ENCODE measurements around the gene RBM23. TPM values are rescaled to one million over a fixed set of nuclear protein-coding genes. Genes with fewer than 3 reads are reported as not detected.

RBM23 gene
- total and polyA plus RNA-seq, 10 of the 15 experiments (the other 5 are each of a cell fraction or from before 2014, with no cell fraction given) = 54.0 to 72.6 (median 61.3) TPM

DNA sequence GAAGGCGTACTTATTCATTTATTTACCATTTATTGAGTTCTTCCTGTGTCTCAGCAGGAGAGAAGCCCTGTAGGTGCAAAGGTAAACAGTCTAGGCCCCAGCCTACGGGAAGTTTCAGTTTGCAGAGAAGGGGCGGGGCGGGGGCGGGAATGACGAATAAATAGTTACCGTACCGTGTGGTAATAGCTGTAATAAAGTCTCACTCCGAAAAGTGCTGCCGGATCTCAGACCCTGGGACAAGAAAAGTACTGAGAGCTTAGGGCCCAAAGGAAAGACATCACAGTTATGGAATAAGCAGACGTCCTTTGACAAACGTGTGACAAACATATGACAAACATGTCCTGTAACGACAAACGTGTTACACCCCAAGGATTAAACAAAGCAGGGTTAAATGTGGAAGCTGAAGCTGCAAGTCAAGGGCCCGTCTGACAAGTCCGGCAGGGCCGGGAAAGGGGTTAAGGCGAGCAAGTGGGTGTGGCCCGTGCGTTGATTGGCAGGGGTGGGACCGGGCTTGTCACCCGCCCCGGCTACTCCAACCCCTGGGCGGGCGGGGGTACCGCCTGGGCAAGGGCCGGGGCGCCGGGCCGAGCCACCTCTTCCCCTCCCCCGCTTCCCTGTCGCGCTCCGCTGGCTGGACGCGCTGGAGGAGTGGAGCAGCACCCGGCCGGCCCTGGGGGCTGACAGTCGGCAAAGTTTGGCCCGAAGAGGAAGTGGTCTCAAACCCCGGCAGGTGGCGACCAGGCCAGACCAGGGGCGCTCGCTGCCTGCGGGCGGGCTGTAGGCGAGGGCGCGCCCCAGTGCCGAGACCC is 47.5 kb downstream of the RBM23 start, which contains the start of gene LRP10 (continued):
- TF ChIP-seq, protein P1, sequence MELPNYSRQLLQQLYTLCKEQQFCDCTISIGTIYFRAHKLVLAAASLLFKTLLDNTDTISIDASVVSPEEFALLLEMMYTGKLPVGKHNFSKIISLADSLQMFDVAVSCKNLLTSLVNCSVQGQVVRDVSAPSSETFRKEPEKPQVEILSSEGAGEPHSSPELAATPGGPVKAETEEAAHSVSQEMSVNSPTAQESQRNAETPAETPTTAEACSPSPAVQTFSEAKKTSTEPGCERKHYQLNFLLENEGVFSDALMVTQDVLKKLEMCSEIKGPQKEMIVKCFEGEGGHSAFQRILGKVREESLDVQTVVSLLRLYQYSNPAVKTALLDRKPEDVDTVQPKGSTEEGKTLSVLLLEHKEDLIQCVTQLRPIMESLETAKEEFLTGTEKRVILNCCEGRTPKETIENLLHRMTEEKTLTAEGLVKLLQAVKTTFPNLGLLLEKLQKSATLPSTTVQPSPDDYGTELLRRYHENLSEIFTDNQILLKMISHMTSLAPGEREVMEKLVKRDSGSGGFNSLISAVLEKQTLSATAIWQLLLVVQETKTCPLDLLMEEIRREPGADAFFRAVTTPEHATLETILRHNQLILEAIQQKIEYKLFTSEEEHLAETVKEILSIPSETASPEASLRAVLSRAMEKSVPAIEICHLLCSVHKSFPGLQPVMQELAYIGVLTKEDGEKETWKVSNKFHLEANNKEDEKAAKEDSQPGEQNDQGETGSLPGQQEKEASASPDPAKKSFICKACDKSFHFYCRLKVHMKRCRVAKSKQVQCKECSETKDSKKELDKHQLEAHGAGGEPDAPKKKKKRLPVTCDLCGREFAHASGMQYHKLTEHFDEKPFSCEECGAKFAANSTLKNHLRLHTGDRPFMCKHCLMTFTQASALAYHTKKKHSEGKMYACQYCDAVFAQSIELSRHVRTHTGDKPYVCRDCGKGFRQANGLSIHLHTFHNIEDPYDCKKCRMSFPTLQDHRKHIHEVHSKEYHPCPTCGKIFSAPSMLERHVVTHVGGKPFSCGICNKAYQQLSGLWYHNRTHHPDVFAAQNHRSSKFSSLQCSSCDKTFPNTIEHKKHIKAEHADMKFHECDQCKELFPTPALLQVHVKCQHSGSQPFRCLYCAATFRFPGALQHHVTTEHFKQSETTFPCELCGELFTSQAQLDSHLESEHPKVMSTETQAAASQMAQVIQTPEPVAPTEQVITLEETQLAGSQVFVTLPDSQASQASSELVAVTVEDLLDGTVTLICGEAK (IDR thresholded peaks at IDR 0.05; ENCODE audit: borderline replicate concordance) = no peak
- no peak for TF ChIP-seq MYC (IDR thresholded peaks at IDR 0.05; ENCODE audit: insufficient read depth, insufficient read length, insufficient replicate concordance, low read length, severe bottlenecking)
- TF ChIP-seq DPF2 (IDR thresholded peaks at IDR 0.05) = peak; percentile 98
- TF ChIP-seq, protein P2, sequence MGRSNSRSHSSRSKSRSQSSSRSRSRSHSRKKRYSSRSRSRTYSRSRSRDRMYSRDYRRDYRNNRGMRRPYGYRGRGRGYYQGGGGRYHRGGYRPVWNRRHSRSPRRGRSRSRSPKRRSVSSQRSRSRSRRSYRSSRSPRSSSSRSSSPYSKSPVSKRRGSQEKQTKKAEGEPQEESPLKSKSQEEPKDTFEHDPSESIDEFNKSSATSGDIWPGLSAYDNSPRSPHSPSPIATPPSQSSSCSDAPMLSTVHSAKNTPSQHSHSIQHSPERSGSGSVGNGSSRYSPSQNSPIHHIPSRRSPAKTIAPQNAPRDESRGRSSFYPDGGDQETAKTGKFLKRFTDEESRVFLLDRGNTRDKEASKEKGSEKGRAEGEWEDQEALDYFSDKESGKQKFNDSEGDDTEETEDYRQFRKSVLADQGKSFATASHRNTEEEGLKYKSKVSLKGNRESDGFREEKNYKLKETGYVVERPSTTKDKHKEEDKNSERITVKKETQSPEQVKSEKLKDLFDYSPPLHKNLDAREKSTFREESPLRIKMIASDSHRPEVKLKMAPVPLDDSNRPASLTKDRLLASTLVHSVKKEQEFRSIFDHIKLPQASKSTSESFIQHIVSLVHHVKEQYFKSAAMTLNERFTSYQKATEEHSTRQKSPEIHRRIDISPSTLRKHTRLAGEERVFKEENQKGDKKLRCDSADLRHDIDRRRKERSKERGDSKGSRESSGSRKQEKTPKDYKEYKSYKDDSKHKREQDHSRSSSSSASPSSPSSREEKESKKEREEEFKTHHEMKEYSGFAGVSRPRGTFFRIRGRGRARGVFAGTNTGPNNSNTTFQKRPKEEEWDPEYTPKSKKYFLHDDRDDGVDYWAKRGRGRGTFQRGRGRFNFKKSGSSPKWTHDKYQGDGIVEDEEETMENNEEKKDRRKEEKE (IDR thresholded peaks at IDR 0.05) = no peak
- no peak for TF ChIP-seq STAT1 (conservative IDR thresholded peaks at IDR 0.05)
- TF ChIP-seq TCF3 (IDR thresholded peaks at IDR 0.05; ENCODE audit: borderline replicate concordance, insufficient read depth, low read depth, low read length) = peak; percentile 69; the same call in 1 of the 2 replicates
- TF ChIP-seq RAD21 (IDR thresholded peaks at IDR 0.05; ENCODE audit: insufficient read depth, low read depth, low read length) = no peak
- TF ChIP-seq, protein P3, sequence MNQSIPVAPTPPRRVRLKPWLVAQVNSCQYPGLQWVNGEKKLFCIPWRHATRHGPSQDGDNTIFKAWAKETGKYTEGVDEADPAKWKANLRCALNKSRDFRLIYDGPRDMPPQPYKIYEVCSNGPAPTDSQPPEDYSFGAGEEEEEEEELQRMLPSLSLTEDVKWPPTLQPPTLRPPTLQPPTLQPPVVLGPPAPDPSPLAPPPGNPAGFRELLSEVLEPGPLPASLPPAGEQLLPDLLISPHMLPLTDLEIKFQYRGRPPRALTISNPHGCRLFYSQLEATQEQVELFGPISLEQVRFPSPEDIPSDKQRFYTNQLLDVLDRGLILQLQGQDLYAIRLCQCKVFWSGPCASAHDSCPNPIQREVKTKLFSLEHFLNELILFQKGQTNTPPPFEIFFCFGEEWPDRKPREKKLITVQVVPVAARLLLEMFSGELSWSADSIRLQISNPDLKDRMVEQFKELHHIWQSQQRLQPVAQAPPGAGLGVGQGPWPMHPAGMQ (IDR thresholded peaks at IDR 0.05; ENCODE audit: borderline replicate concordance) = no peak
- TF ChIP-seq NFYA (IDR thresholded peaks at IDR 0.05; ENCODE audit: borderline replicate concordance, low read depth, low read length) = no peak
- TF ChIP-seq NFIC (IDR thresholded peaks at IDR 0.05; ENCODE audit: low read depth, low read length) = no peak; the same call in 1 of the 2 replicates
- peak; percentile 58 for TF ChIP-seq SMAD1 (IDR thresholded peaks at IDR 0.05; ENCODE audit: low read depth, partially characterized antibody)
- TF ChIP-seq CREM (IDR thresholded peaks at IDR 0.05; ENCODE audit: low read depth) = no peak; the same call in 1 of the 2 replicates
- TF ChIP-seq KAT2A (conservative IDR thresholded peaks at IDR 0.05; ENCODE audit: control insufficient read depth, low read depth, low read length) = no peak
- TF ChIP-seq BACH1 (IDR thresholded peaks at IDR 0.05; ENCODE audit: borderline replicate concordance) = peak; percentile 65; the same call in 1 of the 2 replicates
- TF ChIP-seq SMAD5 (IDR thresholded peaks at IDR 0.05; ENCODE audit: low read depth) = no peak; the same call in 1 of the 2 replicates
- TF ChIP-seq RUNX3 (IDR thresholded peaks at IDR 0.05; ENCODE audit: low read length) = peak; percentile 27
- TF ChIP-seq, protein P4, sequence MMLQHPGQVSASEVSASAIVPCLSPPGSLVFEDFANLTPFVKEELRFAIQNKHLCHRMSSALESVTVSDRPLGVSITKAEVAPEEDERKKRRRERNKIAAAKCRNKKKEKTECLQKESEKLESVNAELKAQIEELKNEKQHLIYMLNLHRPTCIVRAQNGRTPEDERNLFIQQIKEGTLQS (IDR thresholded peaks at IDR 0.05; ENCODE audit: borderline replicate concordance, extremely low read depth, low read depth, low read length) = no peak
- no peak for TF ChIP-seq HCFC1 (IDR thresholded peaks at IDR 0.05; ENCODE audit: low read length)
- no peak; the same call in none of the 2 replicates for TF ChIP-seq LARP7 (IDR thresholded peaks at IDR 0.05)
- peak; percentile 82; the same call in 1 of the 2 replicates for TF ChIP-seq TCF12 (IDR thresholded peaks at IDR 0.05; ENCODE audit: low read depth, low read length)
- TF ChIP-seq CHD1 (IDR thresholded peaks at IDR 0.05; ENCODE audit: low read depth, low read length) = no peak
- TF ChIP-seq GATAD2B (conservative IDR thresholded peaks at IDR 0.05; ENCODE audit: low read depth) = peak; percentile 96

Measured in GM12878 (cell line).